Activated T-cell treated with anti-CD3 and anti-CD28 coated beads, Interleukin-2, amount 50 U/mL, for 72 hours (primary cell): ENCODE measurements around the gene CCDC89. TPM values are rescaled to one million over a fixed set of nuclear protein-coding genes. Genes with fewer than 3 reads are reported as not detected.
"Not testable (repeated sequence)": the region's sequence is repeated elsewhere in the genome, so short reads cannot be mapped to it uniquely, and the experiment has no call there.

Experiments used
- ATAC-seq, 2 donors: fragments of 150-1000 bp; cut with Tn5 transposase; replicated peaks in 1 of 2; 2 replicates each; pipeline ENCODE4 v1.10.0; 2021; ENCODE audit warnings: moderate library complexity in 2 of 2, mild to moderate bottlenecking in 1 of 2
- DNase-seq, 2 donors: peaks; one replicate each; pipeline ENCODE4 v3.0.0; 2021 to 2022; ENCODE audit warnings: mixed read lengths in 1 of 2
- H3K27ac Mint-ChIP-seq: one replicate; pipeline ENCODE4 v1.8.0; 2022; ENCODE audit warnings: mild to moderate bottlenecking, moderate library complexity, mixed read lengths
- H3K27me3 Mint-ChIP-seq: one replicate; pipeline ENCODE4 v1.8.0; 2022; ENCODE audit warnings: low read depth, mixed read lengths
- H3K36me3 Mint-ChIP-seq, 2 donors: one replicate each; pipeline ENCODE4 v1.8.0; 2022; ENCODE audit warnings: mixed read lengths in 2 of 2, mild to moderate bottlenecking in 1 of 2; ENCODE audit not compliant: insufficient read depth in 2 of 2
- H3K4me1 Mint-ChIP-seq: one replicate; pipeline ENCODE4 v1.8.0; 2022; ENCODE audit warnings: low read depth, mixed read lengths
- H3K4me3 Mint-ChIP-seq, 2 donors: one replicate each; pipeline ENCODE4 v1.8.0; 2022; ENCODE audit warnings: mild to moderate bottlenecking in 2 of 2, mixed read lengths in 2 of 2, moderate library complexity in 2 of 2
- H3K9me3 Mint-ChIP-seq, 2 donors: one replicate each; pipeline ENCODE4 v1.8.0; 2022; ENCODE audit warnings: mixed read lengths in 2 of 2
- total RNA-seq, 2 donors: library from RNA; stranded (reverse); gene quantifications; one replicate each; pipeline ENCODE4 v1.2.3, GENCODE V29; 2022

CCDC89 gene
- total RNA-seq, 2 donors from 2014 or later = 0.22 to 0.90 TPM

GRCh38 chr11:85673393-85673792, 12.6 kb downstream of the CCDC89 start:
- DNase-seq (peak; percentile 27 to 32), ATAC-seq (peak; percentile 89 to 90)
- peak overlapping the region in 1 of 2 donors; percentile 18 for H3K4me3 Mint-ChIP-seq
- H3K4me1 Mint-ChIP-seq = peaks cover 19% of the 10 kb centered on the region
- no peaks in the 10 kb centered on the region for H3K36me3 Mint-ChIP-seq
- peaks cover 0 to 7% of the 10 kb centered on the region in 2 donors for H3K9me3 Mint-ChIP-seq
- H3K27ac Mint-ChIP-seq = no peak overlapping the region
- no peaks in the 10 kb centered on the region for H3K27me3 Mint-ChIP-seq

GRCh38 chr11:85672105-85672902, 13.7 kb downstream of the CCDC89 start:
- DNase-seq (no peak), ATAC-seq (peak; percentile 20 to 32)
- Mint-ChIP-seq H3K4me3 (no peak overlapping the region), H3K4me1 (peaks cover 19% of the 10 kb centered on the region), H3K27ac (no peak overlapping the region), H3K9me3 (peaks cover 0 to 7% of the 10 kb centered on the region in 2 donors), H3K27me3 (no peaks in the 10 kb centered on the region), H3K36me3 (no peaks in the 10 kb centered on the region)

GRCh38 chr11:85670949-85671663, 14.9 kb downstream of the CCDC89 start:
- not testable (repeated sequence) for H3K27me3 Mint-ChIP-seq, H3K36me3 Mint-ChIP-seq, H3K9me3 Mint-ChIP-seq, H3K27ac Mint-ChIP-seq, H3K4me3 Mint-ChIP-seq, DNase-seq, ATAC-seq
- peaks cover 22% of the 10 kb centered on the region for H3K4me1 Mint-ChIP-seq

GRCh38 chr11:85668157-85668556, 17.8 kb downstream of the CCDC89 start:
- no peak for ATAC-seq
- Mint-ChIP-seq H3K27ac (no peak overlapping the region), H3K36me3 (peaks cover 10 to 11% of the 10 kb centered on the region in 2 donors), H3K4me3 (no peak overlapping the region), H3K4me1 (peaks cover 25% of the 10 kb centered on the region), H3K27me3 (no peaks in the 10 kb centered on the region), H3K9me3 (peaks cover 0 to 7% of the 10 kb centered on the region in 2 donors)
- no peak for DNase-seq

GRCh38 chr11:85666687-85667086, 19.3 kb downstream of the CCDC89 start:
- Mint-ChIP-seq H3K4me3 (no peak overlapping the region), H3K4me1 (peaks cover 17% of the 10 kb centered on the region), H3K9me3 (peaks cover 0 to 2% of the 10 kb centered on the region in 2 donors), H3K27me3 (no peaks in the 10 kb centered on the region), H3K27ac (no peak overlapping the region), H3K36me3 (peaks cover 15% of the 10 kb centered on the region in 2 donors)
- ATAC-seq (no peak), DNase-seq (no peak)

- no peak for ATAC-seq
- DNase-seq = no peak
- no peaks in the 10 kb centered on the region for H3K9me3 Mint-ChIP-seq
- H3K4me3 Mint-ChIP-seq = peak overlapping the region; percentile 99
- peaks cover 26% of the 10 kb centered on the region for H3K4me1 Mint-ChIP-seq
- H3K27me3 Mint-ChIP-seq = no peaks in the 10 kb centered on the region
- peak overlapping the region; percentile 89 for H3K27ac Mint-ChIP-seq
- H3K36me3 Mint-ChIP-seq = peaks cover 15 to 23% of the 10 kb centered on the region in 2 donors
Measured at GRCh38 chr11:85665733-85666132, 20.3 kb downstream of the CCDC89 start.

GRCh38 chr11:85664615-85665481, 21.1 kb downstream of the CCDC89 start, which contains the start of gene CREBZF:
CREBZF (minus strand) TSS chr11:85665129; CDS start chr11:85664875, 254 bp downstream.
- no peaks in the 10 kb centered on the region for H3K27me3 Mint-ChIP-seq
- peak within 1 kb of the TSS; percentile 89 for H3K27ac Mint-ChIP-seq
- peaks cover 20 to 31% of the 10 kb centered on the region in 2 donors for H3K36me3 Mint-ChIP-seq
- ATAC-seq (peak; percentile 86 to 88), DNase-seq (peak; percentile 96 to 97)
- peak within 1 kb of the TSS; percentile 99 for H3K4me3 Mint-ChIP-seq
- peaks cover 35% of the 10 kb centered on the region for H3K4me1 Mint-ChIP-seq
- no peaks in the 10 kb centered on the region for H3K9me3 Mint-ChIP-seq

- peak overlapping the region; percentile 89 for H3K27ac Mint-ChIP-seq
- ATAC-seq = peak; percentile 79 to 84
- H3K4me1 Mint-ChIP-seq = peaks cover 43% of the 10 kb centered on the region
- H3K9me3 Mint-ChIP-seq = no peaks in the 10 kb centered on the region
- H3K27me3 Mint-ChIP-seq = no peaks in the 10 kb centered on the region
- peak; percentile 91 to 94 for DNase-seq
- H3K4me3 Mint-ChIP-seq = peak overlapping the region; percentile 99
- peaks cover 20 to 36% of the 10 kb centered on the region in 2 donors for H3K36me3 Mint-ChIP-seq
Measured at GRCh38 chr11:85663753-85664614, 22.0 kb downstream of the CCDC89 start.

GRCh38 chr11:85663080-85663752, 22.8 kb downstream of the CCDC89 start:
- ATAC-seq (no peak), DNase-seq (no peak)
- peak overlapping the region; percentile 89 for H3K27ac Mint-ChIP-seq
- peak overlapping the region; percentile 99 for H3K4me3 Mint-ChIP-seq
- H3K36me3 Mint-ChIP-seq = peaks cover 20 to 40% of the 10 kb centered on the region in 2 donors
- H3K9me3 Mint-ChIP-seq = no peaks in the 10 kb centered on the region
- peaks cover 51% of the 10 kb centered on the region for H3K4me1 Mint-ChIP-seq
- H3K27me3 Mint-ChIP-seq = no peaks in the 10 kb centered on the region

- Mint-ChIP-seq H3K27me3 (no peaks in the 10 kb centered on the region), H3K27ac (peak overlapping the region; percentile 70), H3K4me3 (peak overlapping the region; percentile 85 to 99), H3K9me3 (no peaks in the 10 kb centered on the region), H3K36me3 (peaks cover 20 to 40% of the 10 kb centered on the region in 2 donors), H3K4me1 (peaks cover 56% of the 10 kb centered on the region)
- ATAC-seq (no peak), DNase-seq (no peak)
Measured at GRCh38 chr11:85661972-85662664, 23.9 kb downstream of the CCDC89 start.

- H3K4me1 Mint-ChIP-seq = peaks cover 59% of the 10 kb centered on the region
- H3K27ac Mint-ChIP-seq = peak overlapping the region; percentile 79
Measured at GRCh38 chr11:85658180-85658579, 27.8 kb downstream of the CCDC89 start.

More at GRCh38 chr11:85658180-85658579, 27.8 kb downstream of the CCDC89 start:
- Mint-ChIP-seq H3K36me3 (peaks cover 13 to 38% of the 10 kb centered on the region in 2 donors), H3K27me3 (no peaks in the 10 kb centered on the region), H3K4me3 (no peak overlapping the region), H3K9me3 (no peaks in the 10 kb centered on the region)
- ATAC-seq (no peak), DNase-seq (no peak)
